ENCODE measurements around the gene ADK.

ADK gene

GRCh38 chr10:74620626-74621025, 469.6 kb downstream of the ADK start:
- no peak for DNase-seq (ENCODE audit: low read depth)

GRCh38 chr10:74623786-74624185, 472.8 kb downstream of the ADK start:
- no peak for DNase-seq (ENCODE audit: low read depth)

GRCh38 chr10:74624501-74624900, 473.5 kb downstream of the ADK start:
- DNase-seq (ENCODE audit: low read depth) = no peak

GRCh38 chr10:74628136-74628535, 477.1 kb downstream of the ADK start:
- DNase-seq (ENCODE audit: low read depth) = no peak

GRCh38 chr10:74634995-74635536, 484.0 kb downstream of the ADK start:
- DNase-seq (ENCODE audit: low read depth) = no peak

- DNase-seq (ENCODE audit: low read depth) = no peak
Observed at GRCh38 chr10:74635655-74636054, 484.6 kb downstream of the ADK start.

- DNase-seq (ENCODE audit: low read depth) = no peak
Observed at GRCh38 chr10:74637685-74638084, 486.7 kb downstream of the ADK start.

- no peak for DNase-seq (ENCODE audit: low read depth)
Observed at GRCh38 chr10:74640134-74640921, 489.3 kb downstream of the ADK start.

GRCh38 chr10:74641659-74642058, 490.6 kb downstream of the ADK start:
- DNase-seq (ENCODE audit: low read depth) = no peak

GRCh38 chr10:74642901-74643595, 492.0 kb downstream of the ADK start:
- DNase-seq (ENCODE audit: low read depth) = no peak

GRCh38 chr10:74643596-74643975, 492.6 kb downstream of the ADK start:
- no peak for DNase-seq (ENCODE audit: low read depth)

GRCh38 chr10:74644738-74645137, 493.7 kb downstream of the ADK start:
- no peak for DNase-seq (ENCODE audit: low read depth)

- DNase-seq (ENCODE audit: low read depth) = no peak
Observed at GRCh38 chr10:74645692-74646091, 494.7 kb downstream of the ADK start.

- no peak for DNase-seq (ENCODE audit: low read depth)
Observed at GRCh38 chr10:74650613-74651012, 499.6 kb downstream of the ADK start.

- DNase-seq (ENCODE audit: low read depth) = no peak
Observed at GRCh38 chr10:74651565-74651964, 500.5 kb downstream of the ADK start.

- no peak for DNase-seq (ENCODE audit: low read depth)
Observed at GRCh38 chr10:74652664-74653063, 501.6 kb downstream of the ADK start.

GRCh38 chr10:74658511-74658910, 507.5 kb downstream of the ADK start:
- DNase-seq (ENCODE audit: low read depth) = no peak

GRCh38 chr10:74662635-74663034, 511.6 kb downstream of the ADK start:
- no peak for DNase-seq (ENCODE audit: low read depth)

- DNase-seq (ENCODE audit: low read depth) = no peak
Observed at GRCh38 chr10:74669210-74669609, 518.2 kb downstream of the ADK start.

- DNase-seq (ENCODE audit: low read depth) = no peak
Observed at GRCh38 chr10:74671716-74672115, 520.7 kb downstream of the ADK start.

- DNase-seq (ENCODE audit: low read depth) = no peak
Observed at GRCh38 chr10:74672430-74673165, 521.6 kb downstream of the ADK start.

- DNase-seq (ENCODE audit: low read depth) = no peak
Observed at GRCh38 chr10:74674927-74675326, 523.9 kb downstream of the ADK start.

- no peak for DNase-seq (ENCODE audit: low read depth)
Observed at GRCh38 chr10:74675484-74675883, 524.5 kb downstream of the ADK start.
